Ovary (tissue), 3 donors: Measurements from ENCODE around the gene KCNMA1.

Source experiments
- CTCF ChIP-seq, 3 donors: fragments of 450-650 bp in 2 of 3; fragments of 200-600 bp in 1 of 3; IDR thresholded peaks; one replicate each; pipeline versions ENCODE4 v1.5.1 to v1.8.0; 2016 to 2022; ENCODE audit warnings: antibody characterized with exemption in 3 of 3, mild to moderate bottlenecking in 1 of 3
- EP300 ChIP-seq: sonication (generic); formaldehyde crosslinking; IDR thresholded peaks from one replicate; pipeline ENCODE4 v1.6.1; 2017; ENCODE audit warnings: antibody characterized with exemption
- POLR2A ChIP-seq: fragments of 450-650 bp; IDR thresholded peaks from one replicate; pipeline ENCODE4 v1.6.1; 2017; ENCODE audit warnings: antibody characterized with exemption, mild to moderate bottlenecking, moderate library complexity
- donor health status: DM: no; HTN: no; CAD: no.

GRCh38 chr10:77072361-77072835, 565.2 kb downstream of the KCNMA1 start:
- TF ChIP-seq CTCF (IDR thresholded peaks at IDR 0.05) (no peak), POLR2A (no peak), EP300 (no peak)
